Activated gamma-delta T cell (primary cell): ENCODE measurements around the gene EYA2.

ENCODE experiments used
- DNase-seq: peaks from one replicate; lab custom pipeline; 2025; lab: John Stamatoyannopoulos, UW

The EYA2 gene

DNA sequence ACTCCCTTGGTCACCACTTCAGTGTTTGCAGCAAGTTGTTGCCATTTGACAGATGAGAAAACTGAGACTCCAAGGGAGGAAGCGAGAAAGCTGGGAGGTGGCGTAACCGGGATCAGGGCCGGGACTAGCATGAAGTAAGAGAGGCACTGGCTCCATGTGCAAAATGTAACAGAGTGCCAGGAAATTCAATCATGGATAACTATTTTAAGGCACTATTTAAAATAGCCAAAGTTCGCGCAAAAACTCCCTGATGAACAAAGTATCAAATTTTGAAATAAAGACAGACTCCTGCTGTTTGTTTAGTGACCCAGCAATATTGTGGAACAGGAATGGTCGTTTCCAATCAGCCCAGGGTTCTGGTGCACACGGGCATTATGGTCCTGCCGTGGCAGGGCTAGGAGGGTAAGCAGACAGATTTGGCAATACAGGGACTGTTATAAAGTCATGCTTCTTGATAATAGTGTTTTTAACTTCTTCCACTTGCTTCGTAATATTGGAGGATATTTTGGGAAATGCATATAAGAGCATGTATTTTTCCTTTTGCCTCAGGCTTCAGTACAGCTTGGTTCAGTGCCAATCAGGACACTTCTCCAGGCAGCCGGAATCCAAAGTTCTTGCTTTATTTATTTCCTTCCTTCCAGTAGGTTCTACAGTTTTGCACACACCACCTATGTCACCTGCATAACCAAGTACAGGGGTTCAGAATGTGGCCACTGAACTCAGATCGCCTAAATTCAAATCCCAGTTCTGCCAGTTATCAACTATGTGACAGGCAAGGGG lies 141.6 kb downstream of the EYA2 start:
- DNase-seq = no peak

DNA sequence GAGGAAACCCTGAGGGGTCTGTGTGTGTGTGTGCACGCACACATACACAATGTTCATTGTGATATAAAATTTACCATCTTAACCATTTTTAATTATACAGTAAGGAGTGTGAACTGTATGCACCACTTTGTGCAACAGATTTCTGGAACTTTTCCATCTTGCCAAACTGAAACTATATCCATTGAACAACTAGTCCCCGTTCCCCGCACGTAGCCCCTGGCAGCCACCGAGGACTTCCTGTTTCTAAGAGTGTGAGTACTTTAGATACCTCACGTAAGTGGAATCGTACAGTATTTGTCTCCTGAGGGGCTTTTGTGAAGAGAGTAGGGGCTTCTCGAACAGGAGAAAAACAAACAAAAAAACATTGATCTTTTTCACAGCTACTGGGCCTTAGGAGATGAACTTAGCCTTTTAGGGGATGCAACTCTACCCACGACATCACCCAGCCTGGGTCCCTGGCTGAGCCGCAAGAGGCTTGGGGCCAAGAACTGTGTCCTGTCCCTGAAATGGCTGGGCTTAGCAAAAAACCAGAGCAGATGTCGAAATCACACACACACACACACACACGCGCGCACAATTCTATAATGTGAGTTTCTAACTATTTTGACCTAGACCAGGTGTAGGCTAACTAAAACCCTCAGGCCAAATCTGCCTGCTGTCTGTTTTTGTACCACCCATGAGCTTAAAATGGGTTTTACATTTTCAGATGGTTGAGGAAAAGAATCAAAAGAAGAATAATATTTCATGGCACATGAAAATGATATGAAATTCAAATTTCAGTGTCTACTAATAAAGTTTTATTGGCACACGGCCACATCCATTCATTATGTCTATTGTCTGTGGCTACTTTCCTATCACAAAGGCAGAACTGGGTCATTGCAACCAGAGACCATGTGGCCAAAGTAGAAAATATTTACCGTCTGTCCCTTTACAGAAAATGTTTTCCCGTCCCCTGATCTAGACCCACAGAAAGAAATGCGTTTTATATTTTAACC lies 144.2 kb downstream of the EYA2 start:
- DNase-seq = no peak

DNA sequence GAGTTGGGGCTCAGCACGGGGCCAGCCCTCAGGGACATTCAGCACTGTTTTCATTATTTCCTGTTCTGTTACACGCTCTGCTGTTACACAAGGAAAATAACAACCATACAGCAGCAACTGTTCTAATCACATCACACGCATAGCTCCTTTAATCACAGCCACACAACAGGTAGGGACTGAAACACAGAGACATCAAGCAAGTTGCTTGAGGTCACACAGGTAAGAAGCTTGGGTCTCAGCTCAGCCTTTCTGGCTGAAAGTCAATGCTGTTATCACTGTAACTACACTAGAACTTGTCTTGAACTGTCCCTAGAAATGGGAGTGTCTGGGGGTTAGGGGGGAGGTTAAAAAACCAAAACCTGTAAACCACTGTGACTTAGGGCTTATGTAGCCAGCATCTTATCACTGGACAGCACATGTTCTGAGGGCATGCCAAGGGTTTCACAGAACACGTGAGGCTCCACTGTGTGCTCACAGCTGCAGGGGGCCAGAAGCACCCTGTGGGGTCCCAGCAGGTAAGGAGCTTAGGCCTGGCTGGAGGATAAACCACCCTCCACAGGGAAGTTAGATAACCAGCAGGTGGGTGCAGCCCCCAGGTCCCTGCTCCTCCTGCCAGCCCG lies 146.0 kb downstream of the EYA2 start:
- DNase-seq = no peak

DNA sequence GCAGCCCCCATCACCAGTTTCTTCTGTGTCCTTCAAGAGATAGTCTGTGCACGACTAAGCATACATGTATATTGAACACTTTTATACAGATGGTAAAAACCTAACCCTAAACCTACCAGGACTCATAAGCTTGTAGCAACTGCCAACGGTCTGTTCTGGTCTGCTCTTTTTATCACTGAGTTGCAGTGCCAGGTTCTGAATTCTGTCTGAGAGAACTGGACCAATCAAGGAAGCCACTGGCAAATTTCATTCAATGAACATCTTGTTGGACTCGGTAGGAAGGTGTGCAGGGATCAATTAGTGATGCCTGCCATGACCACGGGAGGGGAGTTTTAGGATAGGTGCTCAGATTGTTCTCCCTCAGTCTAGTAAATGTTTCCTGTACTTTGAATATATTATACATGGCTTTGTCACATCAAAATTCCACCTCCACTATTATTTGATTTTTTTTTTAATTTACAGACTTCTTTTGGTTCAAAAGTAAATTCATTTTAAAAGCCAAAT lies 146.8 kb downstream of the EYA2 start:
- no peak for DNase-seq

DNA sequence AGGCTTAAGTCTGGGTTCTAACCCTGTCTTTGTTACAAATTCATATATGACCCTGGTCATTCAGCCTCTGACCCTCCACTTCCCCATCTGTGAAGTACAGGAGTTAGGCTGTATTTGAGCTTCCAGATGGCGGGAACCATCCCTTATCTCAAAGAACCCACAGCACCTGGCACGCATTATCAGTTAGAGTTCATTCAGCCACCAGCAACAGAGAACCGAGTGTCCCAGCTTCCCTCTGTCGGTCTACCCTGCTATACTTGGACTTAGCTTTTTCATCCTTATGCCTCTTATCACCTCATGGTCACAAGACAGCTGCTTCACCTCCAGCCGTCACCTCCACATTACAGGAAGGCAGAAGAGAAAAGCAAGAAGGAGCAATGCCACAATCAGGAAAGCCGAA lies 147.8 kb downstream of the EYA2 start:
- no peak for DNase-seq

DNA sequence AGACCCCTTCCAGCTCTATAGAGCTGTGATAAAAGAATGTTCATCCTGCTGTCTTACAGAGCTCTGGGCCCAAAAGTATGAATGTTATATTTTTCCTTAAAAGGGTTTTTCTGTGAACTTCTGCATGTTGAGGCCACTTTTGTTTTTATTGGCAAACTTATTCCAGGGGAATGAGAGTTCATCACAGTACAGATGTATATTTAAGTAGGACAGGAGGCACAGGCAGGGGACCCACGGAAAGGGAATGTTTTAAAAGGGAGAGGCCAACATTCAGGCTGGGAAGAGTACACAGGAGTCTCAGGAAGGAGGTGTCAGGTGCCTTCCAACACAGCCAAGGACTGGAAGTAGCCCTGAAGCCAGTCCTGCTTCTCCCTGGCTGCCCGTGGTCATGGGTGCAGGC lies 148.4 kb downstream of the EYA2 start:
- DNase-seq = no peak

DNA sequence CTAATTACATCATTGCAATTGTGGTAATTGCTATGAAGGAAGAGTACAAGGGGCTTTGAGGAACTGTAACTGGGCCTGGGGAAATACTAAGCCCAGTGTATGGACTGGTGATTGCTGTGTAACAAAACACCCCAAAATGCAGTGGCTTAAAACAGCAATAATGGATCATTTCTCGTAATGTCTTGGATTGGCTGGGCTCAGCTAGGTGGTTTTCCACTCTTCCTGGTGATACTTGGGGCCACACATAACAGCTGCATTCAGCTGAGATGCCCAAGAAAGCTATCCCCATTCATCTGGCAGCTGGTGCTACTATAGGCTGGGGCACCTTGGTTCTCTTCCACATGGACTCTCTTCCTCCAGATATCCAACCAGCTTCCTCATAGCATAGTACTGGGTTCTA lies 150.3 kb downstream of the EYA2 start:
- no peak for DNase-seq

DNA sequence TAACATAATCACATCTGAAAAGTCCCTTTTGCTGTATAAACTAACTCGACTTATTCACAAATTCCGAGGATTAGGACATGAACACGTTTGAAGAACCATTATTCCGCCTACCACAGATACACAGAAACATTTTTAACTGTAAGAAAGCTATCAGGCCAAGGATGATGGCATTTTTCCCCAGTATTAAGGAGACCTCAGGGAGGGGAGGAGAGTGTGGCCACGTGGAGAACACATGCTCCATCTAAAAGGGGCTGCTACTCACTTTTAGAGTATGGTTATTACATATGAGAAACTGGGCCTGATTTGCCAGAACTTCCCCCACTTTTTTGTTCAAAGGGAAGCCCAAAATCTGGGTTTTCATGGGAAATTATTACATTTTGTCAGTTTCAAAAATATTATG lies 153.4 kb downstream of the EYA2 start:
- DNase-seq = no peak

DNA sequence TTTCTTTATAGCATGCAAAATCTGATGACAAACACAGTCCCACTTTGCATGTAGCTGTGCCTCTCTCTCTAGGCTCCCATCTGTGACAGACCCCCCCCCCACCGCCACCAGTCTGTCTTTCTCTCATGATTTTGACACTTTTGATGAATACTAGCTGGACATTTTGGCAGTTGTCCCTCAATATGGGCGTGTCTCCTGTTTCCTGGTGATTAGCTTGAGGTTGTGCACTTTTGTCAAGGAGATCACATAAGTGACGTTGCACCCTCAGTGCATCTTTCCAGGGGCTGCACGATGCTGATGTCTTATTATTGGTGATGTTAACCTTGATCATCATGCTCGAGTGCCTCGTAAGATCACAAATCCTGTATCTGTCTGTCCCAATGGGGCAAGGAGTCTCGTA lies 155.1 kb downstream of the EYA2 start:
- no peak for DNase-seq

DNA sequence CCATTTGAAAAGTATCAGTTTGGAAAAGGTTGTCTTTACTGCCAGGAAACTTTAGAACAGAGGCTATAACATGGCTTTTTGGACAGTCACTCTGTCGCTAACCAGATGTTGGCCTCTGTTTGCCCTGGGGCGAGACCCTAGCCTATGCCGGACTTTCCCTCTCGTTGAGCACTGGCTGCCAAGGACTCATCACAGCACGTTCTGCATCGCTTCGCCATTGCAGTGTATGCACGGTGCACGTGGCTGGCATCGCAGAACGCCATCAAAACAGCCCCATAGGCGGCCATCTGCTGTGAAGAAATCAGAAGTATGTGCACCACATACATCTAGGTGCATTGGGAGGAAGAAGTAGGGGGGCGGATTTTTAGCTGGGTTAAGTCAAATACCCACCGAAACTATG lies 156.4 kb downstream of the EYA2 start:
- DNase-seq = no peak

DNA sequence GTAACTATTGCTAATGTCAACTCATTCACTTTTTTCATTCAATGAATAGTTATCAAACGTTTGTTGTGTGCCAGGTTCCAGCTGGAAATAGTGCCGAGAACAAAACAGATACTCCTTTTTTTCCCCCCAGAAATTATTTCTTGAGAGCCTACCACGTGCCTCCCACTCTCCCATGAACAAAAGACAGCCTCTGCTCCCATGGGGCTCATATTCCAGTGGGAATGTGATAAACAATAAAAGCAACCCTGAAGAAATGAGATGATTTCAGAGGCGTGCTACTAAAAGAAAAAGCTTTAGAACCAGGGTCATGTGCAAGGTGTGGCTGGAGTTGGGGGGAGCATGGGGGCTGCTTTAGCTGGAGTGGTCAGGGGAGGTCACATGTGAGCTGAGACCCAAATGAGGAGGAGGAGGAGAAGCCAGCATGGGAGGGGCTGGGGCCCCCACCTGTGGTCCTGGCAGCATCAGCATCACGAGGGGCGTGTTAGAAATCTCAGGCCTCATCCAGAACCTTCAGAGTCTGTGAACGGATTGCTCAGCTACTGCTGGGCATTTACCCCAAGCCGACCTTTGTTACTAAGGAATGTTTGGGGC lies 157.4 kb downstream of the EYA2 start:
- no peak for DNase-seq

DNA sequence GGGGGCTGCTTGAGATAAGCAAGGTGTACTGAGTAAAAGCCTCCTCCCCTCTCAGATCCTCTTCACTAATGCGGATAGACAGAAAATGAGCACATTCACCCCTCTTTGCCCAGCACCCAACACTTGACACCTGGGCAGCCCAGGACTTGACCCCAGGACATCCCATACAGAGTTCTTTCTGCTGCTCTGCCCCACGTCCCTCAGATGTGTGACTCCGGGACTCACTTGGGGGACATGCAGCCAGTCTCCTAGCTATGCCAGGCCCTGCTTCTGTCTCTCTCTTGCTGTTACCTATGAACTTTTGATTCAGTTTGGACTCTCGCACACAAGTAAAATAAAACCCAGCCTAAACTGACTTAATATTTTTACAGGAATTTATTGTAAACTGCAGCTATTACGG lies 159.9 kb downstream of the EYA2 start:
- no peak for DNase-seq

DNA sequence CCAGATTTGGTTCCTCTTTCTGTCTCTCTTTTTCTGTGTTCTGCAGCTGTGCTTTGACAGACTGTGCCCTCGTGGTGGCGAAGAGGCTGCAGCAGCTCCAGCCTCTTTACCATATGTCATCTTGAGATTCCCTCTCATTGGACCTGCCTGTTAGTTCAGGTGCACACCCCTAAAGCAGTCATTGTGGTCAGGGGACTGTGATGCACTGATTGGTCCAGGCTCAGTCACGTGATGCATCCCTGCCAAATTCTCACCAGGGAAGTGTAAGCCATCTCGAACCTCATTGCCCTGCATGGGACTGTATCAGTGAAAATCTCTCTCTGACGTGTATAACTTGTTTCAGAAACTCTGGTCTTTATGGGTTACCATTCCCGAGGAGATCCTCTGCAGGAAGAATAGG lies 160.3 kb downstream of the EYA2 start:
- no peak for DNase-seq

DNA sequence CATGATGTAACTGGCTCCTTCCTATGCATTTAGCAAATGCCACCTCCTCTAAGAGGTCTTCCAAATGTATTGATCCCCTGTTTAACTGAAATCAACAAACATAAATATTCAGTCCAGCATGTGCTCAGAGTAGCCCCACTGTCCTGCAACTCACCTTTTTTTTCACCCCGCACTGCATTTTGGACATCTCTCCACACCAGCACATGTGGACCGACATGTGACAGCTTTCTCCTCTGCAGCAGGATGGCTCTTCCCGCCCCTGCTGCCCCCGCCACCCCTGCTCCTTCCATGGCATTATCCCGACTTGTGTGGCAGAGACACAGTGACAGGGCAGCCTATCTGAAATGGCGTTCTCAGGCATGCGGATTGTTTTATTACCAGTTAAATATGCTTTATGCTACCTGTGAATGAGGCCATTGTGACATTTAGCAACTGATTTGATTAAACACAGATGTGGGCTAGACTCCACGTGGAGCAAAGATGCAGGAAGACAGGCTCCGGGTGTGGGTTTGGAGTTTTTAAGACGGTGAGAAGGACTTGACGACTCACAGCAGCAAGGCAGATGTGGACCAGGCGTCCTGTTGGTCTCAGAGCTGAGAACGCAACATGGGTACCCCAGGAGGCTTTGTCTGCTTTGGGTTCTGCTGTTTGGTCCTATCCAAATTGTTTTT lies 161.2 kb downstream of the EYA2 start:
- DNase-seq = no peak

DNA sequence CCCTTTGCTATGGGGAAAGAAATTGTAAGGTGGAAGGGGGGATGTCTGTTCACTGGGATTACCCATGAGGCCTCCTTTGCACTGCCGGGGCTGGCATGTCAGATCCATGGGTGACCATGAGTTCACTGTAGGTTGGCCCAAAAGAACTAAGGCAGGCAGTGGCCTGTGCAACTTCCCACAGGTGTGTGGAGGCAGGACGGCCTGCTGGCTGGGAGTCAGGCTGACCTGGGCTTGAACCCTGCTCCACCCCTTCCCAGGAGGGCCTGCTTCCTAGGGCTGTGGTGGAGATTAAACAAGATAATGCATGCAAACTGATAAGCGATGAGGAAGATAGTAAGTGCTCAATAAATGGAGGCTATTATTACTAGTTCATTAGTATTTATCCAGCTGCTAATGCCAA lies 163.0 kb downstream of the EYA2 start:
- DNase-seq = no peak

DNA sequence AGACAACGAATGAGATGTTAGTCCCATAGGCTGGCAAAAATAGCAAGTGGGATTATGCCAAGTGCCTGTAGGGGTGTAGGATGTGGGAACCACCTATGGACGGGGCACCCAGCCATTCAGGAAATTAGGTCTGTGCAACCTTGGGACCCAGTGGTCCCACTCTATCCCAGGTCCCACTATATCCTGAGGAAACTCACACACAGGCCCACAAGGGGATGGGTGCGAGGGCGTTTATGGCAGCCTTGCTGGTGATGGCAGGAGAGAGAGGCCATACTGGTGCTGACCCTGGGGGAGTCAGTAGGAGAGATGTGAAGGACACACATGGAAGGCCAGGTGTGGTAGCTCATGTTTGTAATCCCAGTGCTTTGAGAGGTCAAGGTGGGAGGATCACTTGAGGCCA lies 163.6 kb downstream of the EYA2 start:
- no peak for DNase-seq

DNA sequence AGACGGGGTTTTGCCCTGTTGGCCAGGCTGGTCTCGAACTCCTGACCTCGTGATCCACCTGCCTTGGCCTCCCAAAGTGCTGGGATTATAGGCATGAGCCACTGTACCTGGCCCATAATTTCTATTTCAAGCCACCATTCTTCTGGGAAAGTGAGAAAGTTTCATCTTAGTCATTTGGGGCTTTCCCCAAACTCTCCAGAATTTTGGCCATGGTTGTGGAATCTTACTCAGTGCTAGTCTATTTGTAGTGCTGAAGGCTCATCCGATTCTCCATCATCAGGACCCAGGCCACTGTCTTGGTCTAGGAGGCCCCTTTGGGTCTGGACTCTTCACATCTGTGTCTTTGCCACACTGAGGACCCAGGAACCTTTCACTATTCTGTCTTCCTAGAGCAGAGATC lies 164.9 kb downstream of the EYA2 start:
- DNase-seq = no peak

DNA sequence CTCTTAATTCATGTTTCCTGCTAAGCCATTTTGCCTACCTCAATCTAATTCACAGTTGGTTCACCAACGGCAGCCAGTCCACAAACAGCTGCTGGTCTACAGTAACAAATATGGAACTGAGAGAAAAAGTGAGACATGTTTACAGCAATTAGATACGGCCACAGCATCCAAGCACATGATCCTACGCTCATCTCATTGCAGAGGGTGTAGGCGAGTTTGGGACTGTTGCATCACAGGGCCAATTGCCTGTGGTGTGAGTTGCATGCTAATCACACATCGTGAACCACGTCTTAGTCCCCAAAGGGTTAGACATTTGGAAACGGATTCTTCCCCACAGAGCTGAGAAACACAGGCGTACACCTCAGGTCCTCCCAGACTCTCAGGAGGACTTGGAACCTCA lies 166.9 kb downstream of the EYA2 start:
- no peak for DNase-seq

DNA sequence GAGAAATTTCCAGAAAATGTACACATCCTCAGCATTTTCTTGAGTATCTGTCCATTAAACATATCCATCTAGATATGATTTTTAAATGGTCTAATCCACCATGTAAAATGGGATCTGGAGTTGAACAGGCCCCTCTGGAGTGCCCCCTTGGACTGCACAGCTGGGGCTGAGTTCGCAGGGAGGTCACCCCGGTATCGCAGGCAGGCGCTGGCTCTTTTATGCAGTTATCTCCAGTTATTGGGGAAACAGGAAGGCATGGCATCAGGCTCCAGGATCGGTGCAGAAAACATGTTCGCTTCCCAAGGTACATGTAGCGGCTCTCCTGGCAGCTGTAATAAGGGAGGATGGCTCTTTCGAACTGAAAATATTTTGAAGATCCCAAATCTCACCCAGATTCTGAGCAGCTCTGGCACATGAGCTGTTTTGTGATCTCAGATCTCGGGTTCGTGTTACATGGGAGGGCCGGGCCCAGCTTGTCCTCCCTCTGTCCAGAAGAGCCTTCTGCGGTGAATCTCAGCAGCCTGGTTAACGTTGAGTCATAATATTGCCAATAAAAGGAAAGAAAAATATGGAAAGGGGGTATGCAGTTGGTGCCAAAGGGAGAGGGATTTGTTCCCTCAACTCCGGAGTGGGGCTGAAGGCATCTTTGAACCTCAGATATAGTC lies 167.7 kb downstream of the EYA2 start:
- DNase-seq = no peak

DNA sequence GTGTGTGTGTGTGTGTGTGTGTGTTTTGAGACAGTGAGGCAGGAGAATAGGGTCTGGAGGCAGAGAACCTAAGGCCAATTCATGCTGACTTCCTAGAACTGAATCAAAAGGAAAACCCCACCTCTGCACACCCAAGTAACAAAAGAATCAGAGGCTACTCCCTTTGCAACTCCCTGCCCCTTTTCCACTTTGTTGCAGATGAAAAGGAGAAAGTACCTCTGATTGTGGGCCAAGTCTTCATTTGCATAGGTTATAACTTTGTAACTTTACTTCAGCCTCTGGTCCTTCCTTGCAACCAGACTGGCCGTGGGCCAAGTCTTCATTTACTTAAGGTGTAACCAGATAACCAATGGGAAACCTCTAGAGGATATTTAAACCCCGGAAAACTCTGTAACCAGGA lies 168.8 kb downstream of the EYA2 start:
- DNase-seq = no peak

DNA sequence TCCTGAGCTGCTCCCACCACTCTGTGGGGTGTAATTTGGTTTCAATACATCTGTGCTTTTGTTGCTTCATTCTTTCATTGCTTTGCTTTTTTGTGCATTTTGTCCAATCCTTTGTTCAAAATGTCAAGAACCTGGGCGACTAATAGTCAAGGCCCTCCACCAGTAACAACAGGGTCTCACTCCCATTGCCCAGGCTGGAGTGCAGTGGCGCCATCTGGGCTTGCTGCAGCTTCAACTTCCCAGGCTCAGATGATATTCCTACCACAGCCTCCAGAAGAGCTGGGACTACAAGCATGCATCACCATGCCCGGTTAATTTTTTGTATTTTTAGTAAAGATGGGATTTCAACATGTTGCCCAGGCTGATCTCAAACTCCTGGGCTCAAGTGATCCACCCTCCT lies 169.2 kb downstream of the EYA2 start:
- no peak for DNase-seq
